BJ (cell line): Measurements from ENCODE around the gene PTPN12. TPM values are rescaled to one million over a fixed set of nuclear protein-coding genes. Genes with fewer than 3 reads are reported as not detected.
"Not testable (repeated sequence)": the region's sequence is repeated elsewhere in the genome, so short reads cannot be mapped to it uniquely, and the experiment has no call there.

ENCODE experiments used
- CTCF ChIA-PET: fragments of 350-600 bp; formaldehyde crosslinking; extraction: SDS; loops from one replicate; lab custom pipeline; 2021; ENCODE audit warnings: antibody characterized with exemption, inconsistent platforms; lab: Yijun Ruan, JAX
- POLR2A ChIA-PET: fragments of 300-600 bp; sonication (Branson Sonifier 250); formaldehyde crosslinking; extraction: SDS; loops from one replicate; lab custom pipeline; 2021; ENCODE audit warnings: antibody characterized with exemption; lab: Charles Lee
- DNase-seq: peaks from one replicate; pipeline ENCODE4 v3.0.0-alpha.2; 2011; ENCODE audit warnings: low read depth
- H3K27me3 ChIP-seq: 2 replicates; pipeline ENCODE4 v1.6.0; 2011; ENCODE audit warnings: low read length; ENCODE audit not compliant: control insufficient read depth, insufficient read depth
- H3K36me3 ChIP-seq: 2 replicates; pipeline ENCODE4 v1.5.1; 2011; ENCODE audit warnings: low read length; ENCODE audit not compliant: control insufficient read depth, insufficient read depth
- H3K4me3 ChIP-seq: 2 replicates; pipeline ENCODE4 v1.5.1; 2011; ENCODE audit warnings: low read depth, mild to moderate bottlenecking, control low read depth, low read length
- CTCF ChIP-seq: IDR thresholded peaks from 2 replicates; pipeline ENCODE4 v1.5.1; 2011; ENCODE audit warnings: low read depth, mild to moderate bottlenecking, control low read depth, inconsistent platforms, low read length, moderate library complexity; ENCODE audit not compliant: insufficient read depth
- polyA plus RNA-seq: library from polyadenylated mRNA; depleted of rRNA; stranded (reverse); fragments of >200 nt; gene quantifications from 2 replicates; pipeline ENCODE4 v1.2.3, GENCODE V29; 2011

Gene PTPN12
- polyA plus RNA-seq, 1 experiment, result 19.7 TPM

- no peak for DNase-seq
Observed at GRCh38 chr7:77631820-77632219, 94.7 kb downstream of the PTPN12 start.

GRCh38 chr7:77644774-77645173 lies 107.7 kb downstream of the PTPN12 start:
- TF ChIP-seq CTCF, result no peak
- no peaks in the 10 kb centered on the region for H3K27me3 ChIP-seq
- no peak for DNase-seq
- CTCF ChIA-PET, result interaction anchor here (0.7 kb wide), 1 partner anchor 9 kb away, joined by 3 read pairs; no protein-coding TSS in a partner anchor
- peaks cover 3% of the 10 kb centered on the region; the same call in 1 of the 2 replicates for H3K36me3 ChIP-seq
- POLR2A ChIA-PET, result no interaction called here
- H3K4me3 ChIP-seq, result no peak overlapping the region

More at GRCh38 chr7:77631820-77632219, 94.7 kb downstream of the PTPN12 start:
- ChIA-PET POLR2A (no interaction called here), CTCF (no interaction called here)
- no peak for TF ChIP-seq CTCF
- H3K27me3 ChIP-seq, result no peaks in the 10 kb centered on the region
- H3K4me3 ChIP-seq, result no peak overlapping the region
- H3K36me3 ChIP-seq, result peaks cover 10% of the 10 kb centered on the region

- Histone ChIP-seq H3K36me3 (no peaks in the 10 kb centered on the region), H3K4me3 (no peak overlapping the region), H3K27me3 (no peaks in the 10 kb centered on the region)
- TF ChIP-seq CTCF, result no peak
- no peak for DNase-seq
- POLR2A ChIA-PET, result no interaction called here
- CTCF ChIA-PET, result no interaction called here
Observed at GRCh38 chr7:77648742-77649338, 111.7 kb downstream of the PTPN12 start.

GRCh38 chr7:77649716-77650349 lies 112.7 kb downstream of the PTPN12 start:
- Histone ChIP-seq H3K36me3 (no peaks in the 10 kb centered on the region), H3K4me3 (no peak overlapping the region), H3K27me3 (no peaks in the 10 kb centered on the region)
- ChIA-PET POLR2A (interaction anchor here (0.6 kb wide), 1 partner anchor 321 kb away, joined by 3 read pairs; no protein-coding TSS in a partner anchor), CTCF (interaction anchor here (0.6 to 3.4 kb wide), 6 partner anchors 10 to 300 kb away, joined by 3 to 26 read pairs (median 4); no protein-coding TSS in a partner anchor)
- DNase-seq, result no peak
- TF ChIP-seq CTCF, result no peak

GRCh38 chr7:77651575-77652162 lies 114.6 kb downstream of the PTPN12 start:
- Histone ChIP-seq H3K4me3 (no peak overlapping the region), H3K27me3 (no peaks in the 10 kb centered on the region), H3K36me3 (0 out of 2 replicates have a peak, but pooled peaks cover 2% of the 10 kb centered on the region)
- TF ChIP-seq CTCF, result peak; percentile 72
- no peak for DNase-seq
- ChIA-PET CTCF (interaction anchor here (0.7 to 3.4 kb wide), 35 partner anchors 9 to 288 kb away, joined by 3 to 26 read pairs (median 4); partner anchors contain the start of gene PHTF2), POLR2A (no interaction called here)

GRCh38 chr7:77652826-77653225 lies 115.7 kb downstream of the PTPN12 start:
- H3K27me3 ChIP-seq, H3K36me3 ChIP-seq, H3K4me3 ChIP-seq, DNase-seq, POLR2A ChIA-PET: not testable (repeated sequence)
- CTCF ChIA-PET, result interaction anchor here (0.9 to 3.4 kb wide), 7 partner anchors 9 to 108 kb away, joined by 3 to 26 read pairs (median 4); no protein-coding TSS in a partner anchor
